Upper lobe of right lung (tissue), 1 donor: ENCODE results near the gene SPACA6. TPM values are rescaled to one million over a fixed set of nuclear protein-coding genes. Genes with fewer than 3 reads are reported as not detected.
A peak's percentile ranks its signal among the peaks of the same experiment; 100 is the strongest.

ENCODE experiments used
- ATAC-seq: fragments of 200-7000 bp; cut with Tn5 transposase; one replicate; pipeline ENCODE4 v1.9.1; 2020; ENCODE audit warnings: mild to moderate bottlenecking, moderate library complexity
- DNase-seq: peaks from one replicate; pipeline ENCODE4 v3.0.0-alpha.2; 2020
- H3K27ac ChIP-seq: fragments of 200-600 bp; one replicate; pipeline ENCODE4 v1.8.0; 2022
- H3K27me3 ChIP-seq: fragments of 200-600 bp; one replicate; pipeline ENCODE4 v1.8.0; 2022; ENCODE audit warnings: mild to moderate bottlenecking
- H3K36me3 ChIP-seq: fragments of 200-600 bp; one replicate; pipeline ENCODE4 v1.8.0; 2022
- H3K4me1 ChIP-seq: fragments of 200-600 bp; one replicate; pipeline ENCODE4 v1.8.0; 2022
- H3K4me3 ChIP-seq: fragments of 200-600 bp; one replicate; pipeline ENCODE4 v1.8.0; 2022; ENCODE audit warnings: mild to moderate bottlenecking
- H3K9me3 ChIP-seq: fragments of 200-600 bp; one replicate; pipeline ENCODE4 v1.8.0; 2022
- intact Hi-C: fragments of 100-400 bp; cut with DNase I; formaldehyde crosslinking; loops from one replicate; pipeline ENCODE4 v1.11.0; 2022
- total RNA-seq: library from RNA; stranded (reverse); fragmentation: NEBNext Ultra II Directional; extraction: Animal tissue kit (Norgen Biotek cat#: 25700); gene quantifications from one replicate; pipeline ENCODE4 v1.2.1, GENCODE V29; 2021
- TF ChIP-seq, protein P1 (sequence below): fragments of 200-600 bp; IDR thresholded peaks from one replicate; pipeline ENCODE4 v1.8.0; 2022; ENCODE audit warnings: antibody characterized with exemption
- donor health status: DM: no; HTN: yes; CAD: no; lungs with severe emphysema.

SPACA6 gene
- total RNA-seq, 1 donor from 2014 or later = 24.0 TPM

DNA sequence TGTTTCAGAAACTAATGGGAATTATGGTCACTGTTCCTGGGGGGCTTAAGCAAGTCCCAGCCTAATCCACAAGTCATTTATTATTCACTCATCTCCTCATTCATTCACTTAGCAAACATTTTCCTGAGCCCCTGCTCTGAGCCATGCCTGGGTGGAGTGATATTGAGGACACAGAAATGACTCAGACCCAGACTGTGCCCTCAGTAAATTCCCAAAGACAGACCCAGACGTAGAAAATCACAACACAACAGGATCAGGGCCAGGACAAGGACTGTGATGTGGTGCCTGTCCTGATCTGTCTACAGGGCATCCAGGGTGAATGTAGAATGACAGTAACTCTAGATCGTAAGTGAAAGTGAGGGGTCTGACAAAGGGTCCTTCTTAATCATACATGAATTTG is 7.0 kb upstream of the SPACA6 start:
- intact Hi-C loops = no loop called here
- no peaks in the 10 kb centered on the region for H3K27me3 ChIP-seq
- H3K36me3 ChIP-seq = no peaks in the 10 kb centered on the region
- no peak overlapping the region for H3K27ac ChIP-seq
- DNase-seq (no peak), ATAC-seq (no peak)
- TF ChIP-seq, protein P1, sequence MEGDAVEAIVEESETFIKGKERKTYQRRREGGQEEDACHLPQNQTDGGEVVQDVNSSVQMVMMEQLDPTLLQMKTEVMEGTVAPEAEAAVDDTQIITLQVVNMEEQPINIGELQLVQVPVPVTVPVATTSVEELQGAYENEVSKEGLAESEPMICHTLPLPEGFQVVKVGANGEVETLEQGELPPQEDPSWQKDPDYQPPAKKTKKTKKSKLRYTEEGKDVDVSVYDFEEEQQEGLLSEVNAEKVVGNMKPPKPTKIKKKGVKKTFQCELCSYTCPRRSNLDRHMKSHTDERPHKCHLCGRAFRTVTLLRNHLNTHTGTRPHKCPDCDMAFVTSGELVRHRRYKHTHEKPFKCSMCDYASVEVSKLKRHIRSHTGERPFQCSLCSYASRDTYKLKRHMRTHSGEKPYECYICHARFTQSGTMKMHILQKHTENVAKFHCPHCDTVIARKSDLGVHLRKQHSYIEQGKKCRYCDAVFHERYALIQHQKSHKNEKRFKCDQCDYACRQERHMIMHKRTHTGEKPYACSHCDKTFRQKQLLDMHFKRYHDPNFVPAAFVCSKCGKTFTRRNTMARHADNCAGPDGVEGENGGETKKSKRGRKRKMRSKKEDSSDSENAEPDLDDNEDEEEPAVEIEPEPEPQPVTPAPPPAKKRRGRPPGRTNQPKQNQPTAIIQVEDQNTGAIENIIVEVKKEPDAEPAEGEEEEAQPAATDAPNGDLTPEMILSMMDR = no peak
- H3K4me1 ChIP-seq = peaks cover 7% of the 10 kb centered on the region
- no peaks in the 10 kb centered on the region for H3K9me3 ChIP-seq
- no peak overlapping the region for H3K4me3 ChIP-seq

DNA sequence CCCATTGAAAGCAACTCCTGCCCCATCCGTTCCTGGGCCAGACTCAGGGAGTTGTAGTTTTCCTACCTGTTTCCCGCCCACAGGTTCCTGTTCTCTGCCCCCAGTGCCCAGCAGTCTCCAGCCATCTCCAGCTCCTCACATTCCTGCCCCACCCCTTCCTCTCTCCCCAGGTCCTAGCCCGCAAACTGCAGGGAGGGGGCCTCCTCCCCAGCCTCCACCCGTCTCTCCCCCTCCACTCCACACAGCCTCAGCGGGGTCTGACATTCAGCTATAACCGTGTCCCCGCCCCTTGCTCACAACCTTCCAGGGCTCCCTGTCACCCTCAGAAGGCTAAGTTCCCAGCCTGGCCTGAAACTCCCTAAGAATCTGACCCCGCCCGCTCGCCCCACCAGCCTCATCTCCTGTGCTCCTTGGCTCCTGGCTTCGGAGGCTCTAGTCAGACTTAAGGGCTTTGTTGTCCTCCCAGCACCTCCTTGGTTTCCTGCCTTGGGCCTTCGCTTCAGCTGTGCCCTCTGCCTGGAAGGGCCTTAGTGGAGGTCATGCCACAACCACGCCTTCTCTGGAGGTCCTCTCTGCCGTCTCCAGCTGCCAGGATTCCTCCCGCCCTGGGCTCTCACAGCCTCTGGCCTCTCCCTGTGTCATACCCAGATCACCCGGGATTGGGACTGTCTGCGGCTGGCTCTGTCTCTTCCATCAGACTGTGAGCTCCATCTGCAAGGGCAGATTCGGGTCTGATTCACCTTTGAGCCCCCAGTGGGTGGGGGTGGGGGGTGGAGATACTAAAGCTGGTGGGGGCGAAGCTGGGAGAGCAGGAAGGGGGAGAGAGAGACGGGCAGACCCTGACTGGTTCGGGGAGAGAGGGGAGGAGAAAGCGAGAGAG is 5.1 kb upstream of the SPACA6 start:
- Histone ChIP-seq H3K4me1 (peaks cover 20% of the 10 kb centered on the region), H3K4me3 (peak overlapping the region; percentile 85), H3K27me3 (no peaks in the 10 kb centered on the region), H3K9me3 (no peaks in the 10 kb centered on the region), H3K27ac (peak overlapping the region; percentile 90), H3K36me3 (no peaks in the 10 kb centered on the region)
- TF ChIP-seq, protein P1 = no peak
- intact Hi-C loops = no loop called here
- peak; percentile 47 for ATAC-seq
- no peak for DNase-seq

DNA sequence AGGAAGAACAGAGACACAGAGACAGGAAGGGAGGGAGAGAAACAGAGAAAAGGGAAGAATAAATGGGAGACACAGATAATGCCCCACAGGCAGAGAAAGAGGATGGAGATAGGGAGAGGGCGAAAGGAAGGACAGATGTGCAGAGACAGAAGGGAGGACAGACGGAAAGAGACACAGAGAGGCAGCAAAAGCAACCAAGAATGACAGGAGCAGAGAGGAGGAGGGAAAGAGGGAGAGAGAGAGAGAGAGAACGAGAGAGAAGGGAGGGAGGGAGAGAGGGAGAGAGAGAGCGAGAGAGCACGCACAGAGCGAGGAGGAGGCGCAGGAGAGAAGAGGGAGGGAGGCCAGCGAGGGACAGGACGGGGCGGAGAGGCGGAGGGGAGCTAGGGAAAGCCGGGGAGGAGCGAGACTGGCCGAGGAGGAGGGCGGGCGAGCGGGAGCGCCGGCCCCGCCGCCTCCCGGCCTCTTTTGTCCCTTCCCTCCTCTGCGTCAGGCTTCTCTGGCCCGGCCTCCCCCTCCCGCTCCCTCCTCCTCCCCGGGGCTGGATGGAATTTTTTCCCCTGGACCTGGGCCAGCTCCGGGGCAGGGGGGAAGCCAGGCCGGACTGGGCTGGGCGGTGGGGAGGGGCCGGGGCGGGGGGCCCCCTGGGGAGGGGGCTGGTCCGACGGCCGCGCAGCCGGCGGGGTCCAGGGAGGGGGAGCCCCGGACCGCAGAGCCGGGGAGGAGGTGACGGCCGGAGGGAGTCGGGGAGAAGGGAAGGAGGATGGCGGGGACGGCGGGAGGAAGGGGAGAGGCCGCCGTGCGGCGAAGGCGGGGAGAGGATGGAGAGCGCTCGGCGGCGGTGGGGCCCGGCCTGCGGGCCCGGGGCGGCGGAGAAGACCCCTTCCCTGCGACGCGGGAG is 4.2 kb upstream of the SPACA6 start:
- ATAC-seq (peak; percentile 91), DNase-seq (peak; percentile 93)
- Histone ChIP-seq H3K27ac (peak overlapping the region; percentile 90), H3K4me3 (peak overlapping the region; percentile 85), H3K27me3 (no peaks in the 10 kb centered on the region), H3K36me3 (no peaks in the 10 kb centered on the region), H3K4me1 (peaks cover 20% of the 10 kb centered on the region), H3K9me3 (no peaks in the 10 kb centered on the region)
- TF ChIP-seq, protein P1 = no peak
- intact Hi-C loops = no loop called here

GRCh38 chr19:51689751-51690453 is 3.2 kb upstream of the SPACA6 start:
- DNase-seq (no peak), ATAC-seq (no peak)
- H3K4me1 ChIP-seq = peaks cover 20% of the 10 kb centered on the region

More at GRCh38 chr19:51689751-51690453, 3.2 kb upstream of the SPACA6 start:
- H3K27ac ChIP-seq = peak overlapping the region; percentile 90
- intact Hi-C loops = no loop called here
- H3K9me3 ChIP-seq = no peaks in the 10 kb centered on the region
- TF ChIP-seq, protein P1 = no peak
- no peaks in the 10 kb centered on the region for H3K27me3 ChIP-seq
- peaks cover 6% of the 10 kb centered on the region for H3K36me3 ChIP-seq
- H3K4me3 ChIP-seq = peak overlapping the region; percentile 85
